Stimulated activated naive B cell treated with anti-CD40 and anti-IgM and Interleukin-4, amounts not matched to agents 10 μg/mL and 1 μg/mL and 100 μg/mL, for 72 hours (primary cell): ENCODE measurements around the gene GSE1.

Experiments used
- ATAC-seq, 2 donors: fragments of 150-1000 bp; cut with Tn5 transposase; replicated peaks; 2 replicates each; pipeline ENCODE4 v1.10.0; 2021; ENCODE audit warnings: moderate library complexity in 1 of 2
- DNase-seq: peaks from one replicate; pipeline ENCODE4 v3.0.0; 2021
- H3K27ac Mint-ChIP-seq: one replicate; pipeline ENCODE4 v1.8.0; 2022; ENCODE audit warnings: mild to moderate bottlenecking, mixed read lengths
- H3K27me3 Mint-ChIP-seq, 2 donors: one replicate each; pipeline ENCODE4 v1.8.0; 2022; ENCODE audit warnings: mixed read lengths in 2 of 2
- H3K36me3 Mint-ChIP-seq, 2 donors: one replicate each; pipeline ENCODE4 v1.8.0; 2022; ENCODE audit warnings: mixed read lengths in 2 of 2, mild to moderate bottlenecking in 1 of 2
- H3K4me1 Mint-ChIP-seq, 2 donors: one replicate each; pipeline ENCODE4 v1.8.0; 2022; ENCODE audit warnings: mixed read lengths in 2 of 2, mild to moderate bottlenecking in 1 of 2
- H3K4me3 Mint-ChIP-seq, 2 donors: one replicate each; pipeline ENCODE4 v1.8.0; 2022; ENCODE audit warnings: mild to moderate bottlenecking in 2 of 2, mixed read lengths in 2 of 2, moderate library complexity in 1 of 2
- H3K9me3 Mint-ChIP-seq, 2 donors: one replicate each; pipeline ENCODE4 v1.8.0; 2022; ENCODE audit warnings: mixed read lengths in 2 of 2, mild to moderate bottlenecking in 1 of 2

GSE1 gene

GRCh38 chr16:85621698-85622428, 8.7 kb downstream of the GSE1 start:
- no peak overlapping the region for H3K27ac Mint-ChIP-seq

GRCh38 chr16:85622683-85623082, 9.6 kb downstream of the GSE1 start:
- Mint-ChIP-seq H3K36me3 (peaks cover 0 to 8% of the 10 kb centered on the region in 2 donors), H3K9me3 (no peaks in the 10 kb centered on the region), H3K4me3 (no peak overlapping the region), H3K27me3 (no peaks in the 10 kb centered on the region), H3K4me1 (peaks cover 38 to 82% of the 10 kb centered on the region in 2 donors), H3K27ac (no peak overlapping the region)
- no peak for DNase-seq
- ATAC-seq, result no peak

More at GRCh38 chr16:85621698-85622428, 8.7 kb downstream of the GSE1 start:
- no peak overlapping the region for H3K4me3 Mint-ChIP-seq
- no peaks in the 10 kb centered on the region for H3K27me3 Mint-ChIP-seq
- peaks cover 38 to 83% of the 10 kb centered on the region in 2 donors for H3K4me1 Mint-ChIP-seq
- no peak for ATAC-seq
- H3K36me3 Mint-ChIP-seq, result peaks cover 0 to 8% of the 10 kb centered on the region in 2 donors
- DNase-seq, result no peak
- H3K9me3 Mint-ChIP-seq, result no peaks in the 10 kb centered on the region

DNA sequence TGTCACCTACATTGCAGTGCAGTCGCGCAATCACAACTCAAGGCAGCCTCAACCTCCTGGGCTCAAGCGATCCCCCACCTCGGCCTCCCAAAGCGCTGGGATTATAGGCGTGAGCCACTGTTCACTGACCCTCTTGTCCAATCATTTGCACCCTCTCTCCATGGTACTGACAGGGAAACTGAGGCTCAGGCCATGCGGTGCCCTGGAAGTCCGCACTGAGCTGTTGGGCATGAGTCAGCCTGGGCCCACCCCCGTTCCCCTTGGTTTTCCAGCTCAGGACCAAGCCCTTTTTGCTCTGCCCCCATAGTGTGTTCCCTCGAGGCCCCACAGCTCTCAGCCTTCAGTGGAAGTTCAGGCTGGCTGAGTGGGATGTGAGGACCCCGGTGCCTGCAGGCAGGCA, 10.1 kb downstream of the GSE1 start:
- DNase-seq (no peak), ATAC-seq (no peak)
- peaks cover 0 to 8% of the 10 kb centered on the region in 2 donors for H3K36me3 Mint-ChIP-seq
- no peaks in the 10 kb centered on the region for H3K9me3 Mint-ChIP-seq
- no peak overlapping the region for H3K4me3 Mint-ChIP-seq
- no peak overlapping the region for H3K27ac Mint-ChIP-seq
- H3K4me1 Mint-ChIP-seq, result peaks cover 34 to 77% of the 10 kb centered on the region in 2 donors
- no peaks in the 10 kb centered on the region for H3K27me3 Mint-ChIP-seq

DNA sequence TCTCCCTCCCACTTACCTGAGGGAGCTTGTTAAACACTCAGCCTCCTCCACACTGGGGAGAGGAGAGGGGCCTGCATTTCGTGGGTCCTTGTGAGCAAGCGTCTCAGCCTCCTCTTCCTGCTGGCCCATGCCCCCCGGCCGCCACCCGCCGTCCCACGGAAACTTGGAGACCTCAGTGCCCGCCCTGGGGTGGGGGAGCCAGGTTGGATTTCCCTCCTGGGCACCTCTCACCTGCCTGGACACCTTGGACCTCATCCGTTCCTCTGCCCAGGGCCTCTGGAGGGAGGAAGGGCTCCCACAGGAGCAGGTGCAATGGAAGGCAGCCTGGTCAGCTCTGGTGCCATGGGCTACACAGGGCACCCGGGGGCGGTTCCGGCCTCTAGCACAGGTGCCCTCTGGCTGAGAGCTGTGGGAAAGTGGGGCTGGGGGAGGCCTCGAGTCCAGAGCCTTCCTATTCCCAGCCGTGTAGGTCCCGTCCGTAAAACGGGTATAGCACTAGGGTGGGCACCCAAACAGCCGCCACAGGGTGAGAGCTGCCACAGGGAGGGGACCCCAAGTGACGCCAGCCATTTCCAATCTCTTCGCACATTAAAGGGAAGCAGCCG, 11.0 kb downstream of the GSE1 start:
- Mint-ChIP-seq H3K4me1 (peaks cover 34 to 77% of the 10 kb centered on the region in 2 donors), H3K27ac (no peak overlapping the region), H3K9me3 (peaks cover 0 to 2% of the 10 kb centered on the region in 2 donors), H3K27me3 (no peaks in the 10 kb centered on the region), H3K36me3 (peaks cover 4 to 16% of the 10 kb centered on the region in 2 donors), H3K4me3 (no peak overlapping the region)
- ATAC-seq (no peak), DNase-seq (no peak)

DNA sequence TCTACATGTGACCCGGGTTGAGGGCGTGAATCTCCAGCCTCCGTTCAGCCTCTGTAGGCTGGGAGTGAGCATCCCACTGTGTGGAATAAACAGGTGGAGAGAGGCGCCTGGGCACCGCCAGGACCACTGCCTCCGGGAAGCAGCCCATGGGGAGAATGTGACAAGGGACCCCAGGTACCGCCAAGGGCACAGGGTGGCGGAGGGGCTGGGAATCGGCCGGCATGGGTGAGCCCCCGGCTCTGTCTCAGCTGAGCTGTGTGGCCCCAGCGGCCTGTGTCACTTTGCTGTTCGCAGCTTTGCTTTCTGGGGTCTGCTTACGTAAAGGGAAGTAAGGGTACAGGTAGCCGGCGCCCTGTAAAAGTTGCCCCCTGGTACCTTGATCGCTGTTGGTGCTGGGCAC, 11.5 kb downstream of the GSE1 start:
- peaks cover 10 to 21% of the 10 kb centered on the region in 2 donors for H3K36me3 Mint-ChIP-seq
- ATAC-seq (no peak), DNase-seq (no peak)
- peaks cover 34 to 79% of the 10 kb centered on the region in 2 donors for H3K4me1 Mint-ChIP-seq
- peaks cover 0 to 5% of the 10 kb centered on the region in 2 donors for H3K9me3 Mint-ChIP-seq
- no peak overlapping the region for H3K4me3 Mint-ChIP-seq
- no peaks in the 10 kb centered on the region for H3K27me3 Mint-ChIP-seq
- H3K27ac Mint-ChIP-seq, result no peak overlapping the region

GRCh38 chr16:85625053-85625452, 11.9 kb downstream of the GSE1 start:
- peaks cover 12 to 24% of the 10 kb centered on the region in 2 donors for H3K36me3 Mint-ChIP-seq
- H3K27ac Mint-ChIP-seq, result no peak overlapping the region
- H3K4me1 Mint-ChIP-seq, result peaks cover 34 to 79% of the 10 kb centered on the region in 2 donors
- DNase-seq (no peak), ATAC-seq (no peak)
- H3K4me3 Mint-ChIP-seq, result no peak overlapping the region
- peaks cover 0 to 7% of the 10 kb centered on the region in 2 donors for H3K9me3 Mint-ChIP-seq
- no peaks in the 10 kb centered on the region for H3K27me3 Mint-ChIP-seq

DNA sequence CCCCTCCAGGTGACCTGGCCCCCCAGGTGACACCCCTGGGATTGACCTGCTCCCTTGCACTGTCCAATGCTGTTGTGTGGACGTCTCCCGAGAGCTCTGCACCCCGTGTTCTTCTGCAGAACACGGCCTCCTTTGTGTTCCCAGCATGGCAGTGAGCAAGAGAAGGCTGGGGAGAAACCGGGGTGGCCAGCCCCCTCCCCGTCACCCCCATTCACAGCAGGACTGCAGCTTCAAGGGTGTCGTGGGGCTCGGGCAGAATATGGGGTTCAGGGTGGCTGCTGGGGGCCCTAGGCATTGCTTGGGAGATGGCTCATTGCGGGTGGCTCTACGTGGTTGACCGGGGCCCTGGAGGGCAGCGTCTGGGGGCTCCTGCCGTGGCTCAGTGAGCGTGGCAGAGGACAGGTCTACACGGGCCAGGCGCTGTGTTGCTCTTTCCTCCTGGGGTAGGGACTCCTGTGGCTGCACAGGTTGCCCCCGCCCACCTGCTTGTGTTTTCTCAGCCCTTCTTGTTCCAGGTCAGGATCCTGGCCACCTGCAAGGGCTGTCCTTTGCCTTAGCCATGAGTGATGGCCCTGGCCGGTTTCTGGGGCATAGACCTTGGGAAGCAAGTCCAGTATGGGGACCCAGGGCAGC, 12.5 kb downstream of the GSE1 start:
- H3K27me3 Mint-ChIP-seq, result no peaks in the 10 kb centered on the region
- H3K4me1 Mint-ChIP-seq, result peaks cover 35 to 76% of the 10 kb centered on the region in 2 donors
- no peak for DNase-seq
- no peak overlapping the region for H3K4me3 Mint-ChIP-seq
- ATAC-seq, result no peak
- no peak overlapping the region for H3K27ac Mint-ChIP-seq
- H3K36me3 Mint-ChIP-seq, result peaks cover 14 to 24% of the 10 kb centered on the region in 2 donors
- peaks cover 0 to 7% of the 10 kb centered on the region in 2 donors for H3K9me3 Mint-ChIP-seq

DNA sequence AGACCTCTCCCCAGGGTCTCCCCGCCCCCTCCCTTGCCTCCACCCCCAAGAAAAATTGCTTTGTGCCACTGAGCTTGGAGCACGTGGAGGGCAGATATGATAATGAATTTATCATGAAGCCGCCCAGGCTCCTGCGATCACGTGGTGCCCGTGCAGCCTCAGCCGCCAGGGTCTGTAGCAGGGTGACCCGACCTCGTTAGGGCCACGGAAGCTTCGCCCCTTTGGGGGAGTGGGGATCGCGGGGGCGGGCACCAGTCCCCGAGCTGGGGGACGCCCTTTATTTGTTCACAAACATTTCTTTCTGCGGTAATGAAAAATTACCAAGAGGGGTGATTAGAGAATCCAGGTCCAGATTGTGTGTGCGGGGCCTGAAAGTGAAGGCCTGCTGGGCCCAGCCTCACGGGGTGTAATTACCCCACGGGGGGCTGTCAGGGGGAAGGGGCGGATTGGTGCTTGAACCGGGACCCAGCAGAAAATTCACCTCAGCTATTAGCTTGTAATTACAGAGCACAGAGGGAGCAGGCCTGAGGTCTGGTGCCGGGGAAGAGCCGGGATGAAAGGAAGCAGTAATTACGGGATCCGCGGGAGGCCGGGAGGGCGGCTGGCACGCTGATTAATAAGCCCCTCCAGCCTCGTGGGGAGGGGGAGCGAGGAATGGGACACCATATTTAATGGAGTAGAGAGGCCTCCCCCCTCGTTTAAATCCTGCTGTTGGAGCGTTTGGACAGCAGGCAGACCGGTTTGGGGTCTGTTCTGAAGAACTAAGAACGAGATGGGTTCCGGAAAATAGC, 13.3 kb downstream of the GSE1 start:
- peaks cover 0 to 7% of the 10 kb centered on the region in 2 donors for H3K9me3 Mint-ChIP-seq
- peak overlapping the region; percentile 59 for H3K27ac Mint-ChIP-seq
- DNase-seq (no peak), ATAC-seq (no peak)
- H3K36me3 Mint-ChIP-seq, result peaks cover 14 to 17% of the 10 kb centered on the region in 2 donors
- H3K4me1 Mint-ChIP-seq, result peaks cover 29 to 68% of the 10 kb centered on the region in 2 donors
- no peaks in the 10 kb centered on the region for H3K27me3 Mint-ChIP-seq
- peak overlapping the region in 1 of 2 donors; percentile 41 for H3K4me3 Mint-ChIP-seq

GRCh38 chr16:85627089-85627488, 14.0 kb downstream of the GSE1 start:
- ATAC-seq, result peak; percentile 33 to 51
- Mint-ChIP-seq H3K36me3 (peaks cover 14 to 17% of the 10 kb centered on the region in 2 donors), H3K4me3 (no peak overlapping the region), H3K27ac (peak overlapping the region; percentile 75), H3K9me3 (peaks cover 0 to 7% of the 10 kb centered on the region in 2 donors), H3K27me3 (no peaks in the 10 kb centered on the region), H3K4me1 (peaks cover 26 to 61% of the 10 kb centered on the region in 2 donors)
- DNase-seq, result no peak

DNA sequence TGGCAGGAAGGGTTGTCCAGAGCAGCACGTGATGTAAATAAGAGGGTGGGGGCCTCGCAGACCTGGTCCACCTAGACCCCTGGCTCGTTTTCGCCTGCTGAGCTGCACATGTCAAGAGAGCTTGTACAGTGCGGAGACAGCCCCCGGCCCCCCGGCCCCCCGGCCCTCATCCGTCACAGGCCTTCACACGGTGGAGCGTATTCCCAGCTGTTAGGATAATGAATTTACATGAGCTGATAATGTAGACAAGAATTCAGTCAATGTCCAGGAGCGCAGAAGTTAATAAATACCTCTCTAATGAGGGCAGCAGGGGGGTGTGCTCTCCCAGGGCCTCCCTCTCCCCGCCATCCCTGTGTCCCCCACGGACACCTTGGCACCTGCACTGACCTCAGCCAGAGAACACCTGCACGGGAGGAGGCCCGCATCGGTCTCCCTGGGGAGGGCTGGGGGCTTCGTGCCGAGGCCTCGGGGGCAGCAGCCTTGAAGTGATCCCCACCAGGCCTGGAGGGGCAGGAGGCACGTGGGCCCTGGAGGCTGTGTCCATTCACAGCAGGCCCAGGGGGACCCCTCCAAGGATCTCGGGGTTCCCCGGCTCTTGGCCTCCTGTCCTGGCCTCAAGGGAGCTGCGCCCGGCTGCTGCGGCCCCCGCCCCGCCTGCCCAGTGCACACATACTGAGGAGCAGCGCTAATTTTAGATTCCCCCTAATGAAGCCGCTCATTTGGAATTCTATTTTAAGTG, 14.6 kb downstream of the GSE1 start:
- Mint-ChIP-seq H3K27ac (peak overlapping the region; percentile 75), H3K27me3 (no peaks in the 10 kb centered on the region), H3K4me1 (peaks cover 25 to 55% of the 10 kb centered on the region in 2 donors), H3K36me3 (peaks cover 14 to 17% of the 10 kb centered on the region in 2 donors), H3K4me3 (no peak overlapping the region), H3K9me3 (peaks cover 0 to 7% of the 10 kb centered on the region in 2 donors)
- DNase-seq (no peak), ATAC-seq (no peak)

GRCh38 chr16:85628265-85628556, 15.1 kb downstream of the GSE1 start:
- peaks cover 14 to 17% of the 10 kb centered on the region in 2 donors for H3K36me3 Mint-ChIP-seq
- no peak overlapping the region for H3K4me3 Mint-ChIP-seq

GRCh38 chr16:85628645-85629044, 15.5 kb downstream of the GSE1 start:
- peaks cover 0 to 7% of the 10 kb centered on the region in 2 donors for H3K9me3 Mint-ChIP-seq
- no peaks in the 10 kb centered on the region for H3K27me3 Mint-ChIP-seq
- DNase-seq, result no peak
- H3K27ac Mint-ChIP-seq, result peak overlapping the region; percentile 47
- H3K4me1 Mint-ChIP-seq, result peaks cover 20 to 47% of the 10 kb centered on the region in 2 donors
- H3K4me3 Mint-ChIP-seq, result no peak overlapping the region
- no peak for ATAC-seq
- peaks cover 14 to 17% of the 10 kb centered on the region in 2 donors for H3K36me3 Mint-ChIP-seq

More at GRCh38 chr16:85628265-85628556, 15.1 kb downstream of the GSE1 start:
- H3K4me1 Mint-ChIP-seq, result peaks cover 22 to 51% of the 10 kb centered on the region in 2 donors
- no peak for ATAC-seq
- H3K27me3 Mint-ChIP-seq, result no peaks in the 10 kb centered on the region
- peaks cover 0 to 7% of the 10 kb centered on the region in 2 donors for H3K9me3 Mint-ChIP-seq
- H3K27ac Mint-ChIP-seq, result peak overlapping the region; percentile 47
- no peak for DNase-seq

GRCh38 chr16:85629326-85629725, 16.2 kb downstream of the GSE1 start:
- Mint-ChIP-seq H3K36me3 (peaks cover 14 to 17% of the 10 kb centered on the region in 2 donors), H3K27ac (no peak overlapping the region), H3K4me3 (no peak overlapping the region), H3K9me3 (peaks cover 0 to 7% of the 10 kb centered on the region in 2 donors), H3K27me3 (no peaks in the 10 kb centered on the region), H3K4me1 (peaks cover 21 to 47% of the 10 kb centered on the region in 2 donors)
- DNase-seq (no peak), ATAC-seq (no peak)
